Kidney (tissue), 14 donors: ENCODE results near the gene BRPF3. TPM values are rescaled to one million over a fixed set of nuclear protein-coding genes. Genes with fewer than 3 reads are reported as not detected.

ENCODE experiments used
- DNase-seq, 5 donors: peaks; one replicate each; pipeline ENCODE4 v3.0.0-alpha.2; 2013 to 2020
- FAIRE-seq: peaks from 2 replicates; lab custom pipeline; 2012; peaks lifted over from hg19 to GRCh38; lab: Jason Lieb, UNC
- H3K27ac ChIP-seq, 2 donors: one replicate each; pipeline ENCODE4 v1.7.0; 2013; ENCODE audit warnings: low read depth in 2 of 2, low read length in 2 of 2, inconsistent platforms in 1 of 2
- H3K27me3 ChIP-seq: one replicate; pipeline ENCODE4 v1.7.1; 2013; ENCODE audit warnings: low read length, inconsistent platforms; ENCODE audit not compliant: control insufficient read depth, insufficient read depth
- H3K36me3 ChIP-seq, 3 donors: one replicate each; pipeline versions ENCODE4 v1.7.0 to v1.7.1; 2013; ENCODE audit warnings: low read length in 3 of 3, control low read depth in 1 of 3, inconsistent platforms in 1 of 3; ENCODE audit not compliant: insufficient read depth in 3 of 3, control insufficient read depth in 2 of 3
- H3K4me1 ChIP-seq, 3 donors: one replicate each; pipeline versions ENCODE4 v1.7.0 to v1.7.1; 2013; ENCODE audit warnings: low read length in 3 of 3, inconsistent platforms in 1 of 3, low read depth in 1 of 3; ENCODE audit not compliant: control insufficient read depth in 2 of 3, insufficient read depth in 2 of 3
- H3K4me3 ChIP-seq, 3 donors: one replicate each; pipeline versions ENCODE4 v1.7.0 to v1.8.1; 2013; ENCODE audit warnings: low read length in 3 of 3, control low read depth in 1 of 3, inconsistent platforms in 1 of 3
- H3K9ac ChIP-seq, 3 donors: one replicate each; pipeline versions ENCODE4 v1.7.0 to v1.7.1; 2013; ENCODE audit warnings: low read length in 3 of 3, control low read depth in 1 of 3, inconsistent platforms in 1 of 3
- H3K9me3 ChIP-seq, 3 donors: one replicate each; pipeline versions ENCODE4 v1.7.0 to v1.7.1; 2013; ENCODE audit warnings: low read length in 3 of 3, control low read depth in 1 of 3, inconsistent platforms in 1 of 3; ENCODE audit not compliant: control insufficient read depth in 2 of 3, insufficient read depth in 1 of 3
- intact Hi-C: fragments of 100-400 bp; cut with DNase I; formaldehyde crosslinking; loops from one replicate; pipeline ENCODE4 v1.11.1; 2022
- polyA plus RNA-seq: library from polyadenylated mRNA; stranded (reverse); fragments of 350-450 nt; fragmentation: Illumina TruSeq; extraction: RNeasy Lipid Tissue Mini Kit (QIAGEN cat#74804); gene quantifications from one replicate; pipeline ENCODE4 v1.2.3, GENCODE V29; 2014; ENCODE audit warnings: low read depth, low replicate concordance; ENCODE audit not compliant: insufficient read depth
- total RNA-seq: library from RNA; stranded (reverse); fragmentation: NEBNext Ultra II Directional; extraction: Animal tissue kit (Norgen Biotek cat#: 25700); gene quantifications from one replicate; pipeline ENCODE4 v1.2.1, GENCODE V29; 2021
- TF ChIP-seq, protein P1 (sequence below): IDR thresholded peaks from 3 replicates; pipeline ENCODE4 v1.5.1; 2012; ENCODE audit warnings: mild to moderate bottlenecking, moderate library complexity, borderline replicate concordance; ENCODE audit not compliant: insufficient read depth; ENCODE audit errors: extremely low read depth
- donor health status: control.
- donor health status: control.
- donor health status: control.
- donor health status: control.
- donor health status: control.
- donor health status: DM: yes; HTN: yes; CAD: no.
- donor health status: Normal renal cell carcinoma (clear cell type).

The BRPF3 gene
- total and polyA plus RNA-seq, 2 donors from 2014 or later, result 10.2 to 29.5 TPM

DNA sequence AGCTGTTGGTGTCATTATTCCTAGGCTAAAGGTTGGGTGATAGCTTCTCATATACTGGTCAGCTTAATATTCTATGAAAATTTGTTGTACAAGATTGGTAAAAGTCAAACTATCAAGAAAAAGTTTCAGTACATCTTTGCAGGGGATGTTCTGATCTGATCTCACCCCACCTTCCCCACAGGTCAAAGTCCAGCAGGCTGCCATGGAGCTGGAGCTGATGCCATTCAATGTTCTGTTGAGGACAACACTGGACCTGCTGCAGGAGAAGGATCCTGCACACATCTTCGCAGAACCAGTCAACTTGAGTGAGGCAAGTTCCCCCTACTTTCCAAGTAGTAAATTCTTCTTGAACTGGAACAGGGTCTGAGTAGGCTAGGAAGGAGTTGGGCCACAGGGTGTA, 13.1 kb downstream of the BRPF3 start:
- Histone ChIP-seq H3K9ac (no peak overlapping the region), H3K4me1 (peaks cover 0 to 14% (median 4%) of the 10 kb centered on the region in 3 donors), H3K27me3 (no peaks in the 10 kb centered on the region), H3K4me3 (no peak overlapping the region), H3K27ac (no peak overlapping the region), H3K36me3 (peaks cover 15 to 72% (median 50%) of the 10 kb centered on the region in 3 donors), H3K9me3 (no peaks in the 10 kb centered on the region)
- intact Hi-C loops, result no loop called here
- FAIRE-seq (no peak), DNase-seq (no peak)
- TF ChIP-seq, protein P1, sequence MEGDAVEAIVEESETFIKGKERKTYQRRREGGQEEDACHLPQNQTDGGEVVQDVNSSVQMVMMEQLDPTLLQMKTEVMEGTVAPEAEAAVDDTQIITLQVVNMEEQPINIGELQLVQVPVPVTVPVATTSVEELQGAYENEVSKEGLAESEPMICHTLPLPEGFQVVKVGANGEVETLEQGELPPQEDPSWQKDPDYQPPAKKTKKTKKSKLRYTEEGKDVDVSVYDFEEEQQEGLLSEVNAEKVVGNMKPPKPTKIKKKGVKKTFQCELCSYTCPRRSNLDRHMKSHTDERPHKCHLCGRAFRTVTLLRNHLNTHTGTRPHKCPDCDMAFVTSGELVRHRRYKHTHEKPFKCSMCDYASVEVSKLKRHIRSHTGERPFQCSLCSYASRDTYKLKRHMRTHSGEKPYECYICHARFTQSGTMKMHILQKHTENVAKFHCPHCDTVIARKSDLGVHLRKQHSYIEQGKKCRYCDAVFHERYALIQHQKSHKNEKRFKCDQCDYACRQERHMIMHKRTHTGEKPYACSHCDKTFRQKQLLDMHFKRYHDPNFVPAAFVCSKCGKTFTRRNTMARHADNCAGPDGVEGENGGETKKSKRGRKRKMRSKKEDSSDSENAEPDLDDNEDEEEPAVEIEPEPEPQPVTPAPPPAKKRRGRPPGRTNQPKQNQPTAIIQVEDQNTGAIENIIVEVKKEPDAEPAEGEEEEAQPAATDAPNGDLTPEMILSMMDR, result no peak

DNA sequence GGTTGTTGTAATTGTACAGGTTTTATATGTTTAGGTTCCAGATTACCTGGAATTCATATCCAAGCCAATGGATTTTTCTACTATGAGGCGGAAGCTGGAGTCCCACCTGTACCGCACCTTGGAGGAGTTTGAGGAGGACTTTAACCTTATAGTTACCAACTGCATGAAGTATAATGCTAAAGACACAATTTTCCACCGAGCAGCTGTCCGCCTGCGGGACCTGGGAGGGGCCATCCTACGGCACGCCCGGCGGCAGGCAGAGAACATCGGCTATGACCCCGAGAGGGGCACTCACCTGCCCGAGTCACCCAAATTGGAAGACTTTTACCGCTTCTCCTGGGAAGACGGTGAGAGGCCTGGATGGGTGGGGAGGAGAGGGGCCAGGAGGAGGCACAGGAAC, 13.6 kb downstream of the BRPF3 start:
- no peaks in the 10 kb centered on the region for H3K27me3 ChIP-seq
- H3K4me3 ChIP-seq, result no peak overlapping the region
- TF ChIP-seq, protein P1, result no peak
- H3K27ac ChIP-seq, result no peak overlapping the region
- H3K36me3 ChIP-seq, result peaks cover 15 to 71% (median 50%) of the 10 kb centered on the region in 3 donors
- H3K9ac ChIP-seq, result no peak overlapping the region
- DNase-seq (no peak), FAIRE-seq (no peak)
- H3K9me3 ChIP-seq, result no peaks in the 10 kb centered on the region
- H3K4me1 ChIP-seq, result peaks cover 0 to 14% (median 4%) of the 10 kb centered on the region in 3 donors
- intact Hi-C loops, result no loop called here

DNA sequence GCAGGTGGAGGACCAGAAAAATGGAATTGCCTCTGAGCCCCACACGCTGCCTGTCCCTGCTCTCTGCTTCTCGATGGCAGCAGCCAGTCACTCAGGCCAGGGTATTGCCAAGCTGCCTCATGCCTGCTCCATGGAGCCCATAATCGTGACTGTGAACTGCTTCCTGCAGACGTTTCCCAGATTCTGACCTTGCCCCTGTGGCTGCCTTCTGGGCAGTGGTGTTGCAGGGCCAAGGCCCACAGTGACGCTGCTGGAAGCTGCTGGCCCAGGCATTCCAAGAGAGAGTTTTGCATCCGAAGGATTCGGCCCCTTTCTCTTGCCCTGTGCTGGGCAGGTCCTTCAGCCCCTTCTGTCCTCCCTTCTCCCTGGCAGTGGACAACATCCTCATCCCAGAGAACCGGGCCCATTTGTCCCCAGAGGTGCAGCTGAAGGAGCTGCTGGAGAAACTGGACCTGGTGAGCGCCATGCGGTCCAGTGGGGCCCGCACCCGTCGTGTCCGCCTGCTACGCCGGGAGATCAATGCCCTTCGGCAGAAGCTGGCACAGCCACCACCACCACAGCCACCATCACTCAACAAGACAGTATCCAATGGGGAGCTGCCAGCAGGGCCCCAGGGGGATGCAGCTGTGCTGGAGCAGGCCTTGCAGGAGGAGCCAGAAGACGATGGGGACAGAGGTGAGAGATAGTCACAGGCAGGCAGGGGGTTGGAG, 14.5 kb downstream of the BRPF3 start:
- Histone ChIP-seq H3K9me3 (no peaks in the 10 kb centered on the region), H3K27me3 (no peaks in the 10 kb centered on the region), H3K4me1 (peaks cover 0 to 14% (median 4%) of the 10 kb centered on the region in 3 donors), H3K27ac (no peak overlapping the region), H3K4me3 (no peak overlapping the region), H3K36me3 (peaks cover 15 to 71% (median 52%) of the 10 kb centered on the region in 3 donors), H3K9ac (no peak overlapping the region)
- no peak for FAIRE-seq
- intact Hi-C loops, result no loop called here
- TF ChIP-seq, protein P1, result no peak
- DNase-seq, result no peak
